Astrocyte (in vitro differentiated cells and primary cell): ENCODE results near the gene CRHR1.

Source experiments
- EZH2 ChIP-seq: IDR thresholded peaks from 2 replicates; pipeline ENCODE4 v1.6.1; 2012; ENCODE audit warnings: mild to moderate bottlenecking, low read length, inconsistent platforms; ENCODE audit not compliant: insufficient read depth
- TF ChIP-seq, protein P1 (sequence below): IDR thresholded peaks from 2 replicates; pipeline ENCODE4 v1.5.1; 2011; ENCODE audit warnings: low read depth, mild to moderate bottlenecking, inconsistent platforms, low read length, moderate library complexity; ENCODE audit not compliant: insufficient read depth

DNA sequence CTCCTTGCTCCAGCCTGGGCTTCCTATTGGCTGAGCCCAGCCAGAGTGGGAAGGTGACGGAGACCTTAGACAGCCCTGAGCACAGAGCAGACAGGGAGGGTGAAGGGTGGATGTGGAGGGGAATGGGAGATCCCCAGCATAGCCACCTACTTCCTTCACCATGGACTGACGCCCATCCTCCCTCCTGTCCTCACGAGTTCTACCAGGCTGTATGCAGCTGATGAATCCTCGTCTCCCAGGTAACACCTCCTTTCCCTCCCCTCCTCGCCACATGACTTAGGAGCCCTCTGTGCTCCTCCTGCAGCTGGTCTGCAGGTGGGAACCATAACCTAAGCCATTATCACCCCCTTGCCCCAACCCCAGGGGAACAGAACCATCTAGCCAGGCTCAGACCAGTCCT is 9.0 kb upstream of the CRHR1 start:
- TF ChIP-seq, protein P1, sequence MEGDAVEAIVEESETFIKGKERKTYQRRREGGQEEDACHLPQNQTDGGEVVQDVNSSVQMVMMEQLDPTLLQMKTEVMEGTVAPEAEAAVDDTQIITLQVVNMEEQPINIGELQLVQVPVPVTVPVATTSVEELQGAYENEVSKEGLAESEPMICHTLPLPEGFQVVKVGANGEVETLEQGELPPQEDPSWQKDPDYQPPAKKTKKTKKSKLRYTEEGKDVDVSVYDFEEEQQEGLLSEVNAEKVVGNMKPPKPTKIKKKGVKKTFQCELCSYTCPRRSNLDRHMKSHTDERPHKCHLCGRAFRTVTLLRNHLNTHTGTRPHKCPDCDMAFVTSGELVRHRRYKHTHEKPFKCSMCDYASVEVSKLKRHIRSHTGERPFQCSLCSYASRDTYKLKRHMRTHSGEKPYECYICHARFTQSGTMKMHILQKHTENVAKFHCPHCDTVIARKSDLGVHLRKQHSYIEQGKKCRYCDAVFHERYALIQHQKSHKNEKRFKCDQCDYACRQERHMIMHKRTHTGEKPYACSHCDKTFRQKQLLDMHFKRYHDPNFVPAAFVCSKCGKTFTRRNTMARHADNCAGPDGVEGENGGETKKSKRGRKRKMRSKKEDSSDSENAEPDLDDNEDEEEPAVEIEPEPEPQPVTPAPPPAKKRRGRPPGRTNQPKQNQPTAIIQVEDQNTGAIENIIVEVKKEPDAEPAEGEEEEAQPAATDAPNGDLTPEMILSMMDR, result no peak
- TF ChIP-seq EZH2, result no peak
